GM21367 (cell line): ENCODE measurements around the gene SCAF4.
"Not testable (repeated sequence)": the region's sequence is repeated elsewhere in the genome, so short reads cannot be mapped to it uniquely, and the experiment has no call there.

Experiments used
- ATAC-seq: cut with Tn5 transposase; IDR thresholded peaks from one replicate; pipeline ENCODE4 v1.9.1; 2021; ENCODE audit not compliant: unreplicated experiment

SCAF4 gene

DNA sequence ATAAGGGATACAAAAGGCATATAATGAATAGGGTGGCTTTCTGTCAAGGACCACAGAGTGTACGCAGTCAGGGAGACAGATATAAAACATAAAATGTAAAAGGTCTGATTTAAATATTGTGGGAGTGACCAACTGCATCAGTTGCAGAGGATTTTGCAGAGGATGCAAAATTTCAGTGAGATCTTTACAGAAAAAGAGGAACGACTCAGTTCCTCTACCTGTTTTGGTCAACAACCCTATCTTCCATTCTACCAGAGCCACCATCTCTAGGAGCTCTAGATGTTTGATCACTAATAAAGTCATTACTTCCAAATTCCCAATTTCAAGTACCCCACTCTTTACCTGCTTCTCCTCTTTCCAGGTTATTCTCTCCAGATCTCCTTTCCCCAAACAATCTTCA, 56.0 kb downstream of the SCAF4 start:
- no peak for ATAC-seq

- ATAC-seq, result no peak
Measured at GRCh38 chr21:31675318-31675717, 56.6 kb downstream of the SCAF4 start.

- ATAC-seq, result no peak
Measured at GRCh38 chr21:31673321-31673912, 58.5 kb downstream of the SCAF4 start.

GRCh38 chr21:31671931-31672330, 60.0 kb downstream of the SCAF4 start:
- no peak for ATAC-seq

- ATAC-seq, result no peak
Measured at GRCh38 chr21:31671146-31671716, 60.7 kb downstream of the SCAF4 start.

- ATAC-seq, result no peak
Measured at GRCh38 chr21:31670070-31670469, 61.8 kb downstream of the SCAF4 start.

GRCh38 chr21:31668651-31669491, 63.0 kb downstream of the SCAF4 start:
- no peak for ATAC-seq

GRCh38 chr21:31667639-31668038, 64.3 kb downstream of the SCAF4 start:
- ATAC-seq, result no peak

DNA sequence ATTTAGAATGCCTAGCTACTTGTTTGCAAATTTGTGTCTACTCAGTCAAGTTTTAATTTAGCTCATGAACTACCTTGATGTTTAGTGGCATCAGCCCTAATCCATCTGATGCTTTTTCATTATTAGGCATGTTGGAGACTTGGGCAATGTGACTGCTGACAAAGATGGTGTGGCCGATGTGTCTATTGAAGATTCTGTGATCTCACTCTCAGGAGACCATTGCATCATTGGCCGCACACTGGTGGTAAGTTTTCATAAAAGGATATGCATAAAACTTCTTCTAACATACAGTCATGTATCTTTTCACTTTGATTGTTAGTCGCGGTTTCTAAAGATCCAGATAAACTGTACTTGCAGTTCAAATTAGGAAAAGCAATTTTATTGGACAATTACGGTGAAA, 64.8 kb downstream of the SCAF4 start:
- no peak for ATAC-seq

- no peak for ATAC-seq
Measured at GRCh38 chr21:31666445-31667010, 65.4 kb downstream of the SCAF4 start.

GRCh38 chr21:31665869-31666268, 66.0 kb downstream of the SCAF4 start:
- ATAC-seq, result not testable (repeated sequence)

DNA sequence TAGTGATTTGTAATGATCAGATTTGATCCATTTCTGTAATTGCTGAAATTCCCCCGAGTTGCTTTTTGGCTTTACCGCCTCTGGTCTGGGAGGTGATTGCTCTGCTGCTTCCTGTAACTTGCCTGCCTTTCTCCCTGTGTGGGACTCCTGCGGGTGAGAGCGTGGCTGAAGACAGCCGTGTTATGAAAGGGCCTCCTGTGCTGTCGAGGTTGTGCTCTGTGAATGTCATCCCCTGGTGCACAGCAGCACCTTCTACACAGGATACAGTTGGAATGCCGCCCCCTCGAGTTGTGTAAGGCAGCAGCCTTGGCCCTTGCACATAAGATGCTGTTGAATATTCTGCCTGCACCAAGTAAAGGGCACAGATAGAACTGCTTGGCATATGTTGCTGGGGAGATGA, 66.5 kb downstream of the SCAF4 start:
- no peak for ATAC-seq

- ATAC-seq, result no peak
Measured at GRCh38 chr21:31663584-31664249, 68.2 kb downstream of the SCAF4 start.

DNA sequence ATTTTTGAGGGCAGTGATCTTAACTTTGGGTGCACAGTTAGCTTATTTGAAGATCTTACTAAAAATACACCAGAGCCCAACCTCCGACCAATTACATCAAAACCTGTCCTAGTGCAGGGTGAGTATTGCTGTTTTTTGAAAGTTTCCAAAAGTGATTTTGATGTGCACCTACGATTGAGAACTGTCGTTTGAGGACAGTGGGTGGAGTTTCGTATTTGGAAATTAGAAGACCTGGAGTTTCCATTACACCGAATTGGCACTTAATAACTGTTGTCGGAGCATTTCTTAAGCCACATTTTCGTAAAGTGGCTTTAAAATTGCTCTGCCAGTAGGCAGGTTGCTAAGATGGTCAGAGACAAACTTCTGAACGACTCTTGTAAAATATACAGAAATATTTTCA, 71.3 kb downstream of the SCAF4 start:
- ATAC-seq, result no peak

GRCh38 chr21:31660259-31660565, 71.7 kb downstream of the SCAF4 start:
- peak; percentile 26 for ATAC-seq

DNA sequence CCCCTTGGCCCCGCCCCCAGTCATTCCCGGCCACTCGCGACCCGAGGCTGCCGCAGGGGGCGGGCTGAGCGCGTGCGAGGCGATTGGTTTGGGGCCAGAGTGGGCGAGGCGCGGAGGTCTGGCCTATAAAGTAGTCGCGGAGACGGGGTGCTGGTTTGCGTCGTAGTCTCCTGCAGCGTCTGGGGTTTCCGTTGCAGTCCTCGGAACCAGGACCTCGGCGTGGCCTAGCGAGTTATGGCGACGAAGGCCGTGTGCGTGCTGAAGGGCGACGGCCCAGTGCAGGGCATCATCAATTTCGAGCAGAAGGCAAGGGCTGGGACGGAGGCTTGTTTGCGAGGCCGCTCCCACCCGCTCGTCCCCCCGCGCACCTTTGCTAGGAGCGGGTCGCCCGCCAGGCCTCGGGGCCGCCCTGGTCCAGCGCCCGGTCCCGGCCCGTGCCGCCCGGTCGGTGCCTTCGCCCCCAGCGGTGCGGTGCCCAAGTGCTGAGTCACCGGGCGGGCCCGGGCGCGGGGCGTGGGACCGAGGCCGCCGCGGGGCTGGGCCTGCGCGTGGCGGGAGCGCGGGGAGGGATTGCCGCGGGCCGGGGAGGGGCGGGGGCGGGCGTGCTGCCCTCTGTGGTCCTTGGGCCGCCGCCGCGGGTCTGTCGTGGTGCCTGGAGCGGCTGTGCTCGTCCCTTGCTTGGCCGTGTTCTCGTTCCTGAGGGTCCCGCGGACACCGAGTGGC, 72.2 kb downstream of the SCAF4 start, which contains the start of gene SOD1:
TSS of gene SOD1 (plus strand) at position 158 of the 723 bp plus-strand sequence. CDS start at position 235, 77 bp downstream.
- ATAC-seq, result peak; percentile 88

DNA sequence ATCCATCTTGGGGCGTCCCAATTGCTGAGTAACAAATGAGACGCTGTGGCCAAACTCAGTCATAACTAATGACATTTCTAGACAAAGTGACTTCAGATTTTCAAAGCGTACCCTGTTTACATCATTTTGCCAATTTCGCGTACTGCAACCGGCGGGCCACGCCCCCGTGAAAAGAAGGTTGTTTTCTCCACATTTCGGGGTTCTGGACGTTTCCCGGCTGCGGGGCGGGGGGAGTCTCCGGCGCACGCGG, 72.7 kb downstream of the SCAF4 start:
- no peak for ATAC-seq

DNA sequence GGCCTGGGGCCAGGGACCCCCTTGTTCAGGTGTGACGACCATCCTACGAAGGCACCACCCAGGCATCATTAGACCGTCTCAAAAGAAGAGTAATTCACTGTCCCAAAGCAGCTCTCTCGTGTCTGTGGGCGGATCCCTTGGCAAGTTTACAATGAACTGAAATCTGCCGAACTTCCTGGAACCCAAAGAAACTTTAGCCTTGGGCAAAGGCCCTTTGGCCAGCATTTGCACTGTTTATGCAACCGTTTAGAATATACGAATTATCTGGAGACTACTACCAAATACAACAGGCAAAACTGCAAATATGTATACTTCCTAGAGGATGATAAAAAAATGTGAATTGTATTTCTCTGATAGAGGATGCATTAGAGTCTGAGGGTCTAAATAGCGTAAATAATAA, 73.9 kb downstream of the SCAF4 start:
- ATAC-seq, result no peak

DNA sequence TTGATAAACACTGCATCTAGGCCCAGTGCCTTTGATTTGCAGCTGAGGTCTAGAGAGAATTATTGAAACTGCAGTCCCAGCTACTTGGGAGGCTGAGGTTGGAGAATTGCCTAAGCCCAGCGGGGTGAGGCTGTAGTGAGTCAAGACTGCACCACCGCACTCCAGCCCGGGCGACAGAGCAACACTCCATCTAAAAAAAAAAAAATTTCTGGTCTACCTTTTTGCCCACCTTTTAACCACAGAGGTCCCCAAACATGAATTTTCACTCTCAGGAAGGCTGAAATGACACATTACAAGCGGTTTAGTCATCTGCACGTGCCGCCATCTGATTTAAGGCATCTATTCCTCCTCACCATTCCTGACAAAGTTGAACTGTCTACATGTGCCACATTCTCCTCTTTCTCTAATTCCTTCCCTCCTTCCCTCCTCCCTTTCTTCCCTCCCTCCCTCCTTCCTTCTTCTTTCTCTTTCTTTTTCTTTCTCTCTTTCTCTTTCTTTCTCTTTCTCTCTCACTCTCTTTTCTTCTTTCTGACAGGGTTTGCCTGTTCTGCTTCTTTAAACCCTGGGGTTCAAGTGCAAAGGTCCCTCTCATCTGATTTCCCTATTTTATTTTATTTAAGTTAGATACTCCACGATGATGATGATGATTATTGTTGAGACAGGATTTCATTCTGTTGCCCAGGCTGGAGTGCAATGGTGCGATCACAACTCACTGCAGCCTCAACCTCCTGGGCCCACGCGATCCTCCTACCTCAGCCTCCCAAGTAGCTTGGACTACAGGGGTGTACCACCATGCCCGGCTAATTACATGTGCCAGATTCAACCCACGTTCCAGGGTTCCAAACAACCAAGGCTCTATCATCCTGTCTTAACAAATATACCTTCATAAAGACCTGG, 75.5 kb downstream of the SCAF4 start:
- ATAC-seq, result no peak
